SK-N-DZ (cell line): ENCODE results near the gene RNF130.

ENCODE experiments used
- DNase-seq: peaks from one replicate; pipeline ENCODE4 v3.0.0-alpha.2; 2015; ENCODE audit warnings: low spot score

RNF130 gene

GRCh38 chr5:180056153-180056552 is 15.4 kb downstream of the RNF130 start:
- no peak for DNase-seq

GRCh38 chr5:180054226-180054625 is 17.3 kb downstream of the RNF130 start:
- no peak for DNase-seq

- no peak for DNase-seq
Measured at GRCh38 chr5:180053061-180053602, 18.4 kb downstream of the RNF130 start.

GRCh38 chr5:180052211-180052818 is 19.2 kb downstream of the RNF130 start:
- DNase-seq = no peak

- DNase-seq = no peak
Measured at GRCh38 chr5:180050121-180050940, 21.2 kb downstream of the RNF130 start.

- no peak for DNase-seq
Measured at GRCh38 chr5:180049185-180049548, 22.4 kb downstream of the RNF130 start.

- no peak for DNase-seq
Measured at GRCh38 chr5:180047667-180048066, 23.9 kb downstream of the RNF130 start.

- DNase-seq = no peak
Measured at GRCh38 chr5:180046656-180047055, 24.9 kb downstream of the RNF130 start.

- DNase-seq = no peak
Measured at GRCh38 chr5:180045889-180046499, 25.6 kb downstream of the RNF130 start.

GRCh38 chr5:180043377-180043776 is 28.2 kb downstream of the RNF130 start:
- DNase-seq = no peak

- no peak for DNase-seq
Measured at GRCh38 chr5:180041301-180042274, 30.0 kb downstream of the RNF130 start.

- DNase-seq = no peak
Measured at GRCh38 chr5:180040287-180041214, 31.0 kb downstream of the RNF130 start.

GRCh38 chr5:180035206-180035931 is 36.2 kb downstream of the RNF130 start:
- no peak for DNase-seq

- no peak for DNase-seq
Measured at GRCh38 chr5:180034564-180034963, 37.0 kb downstream of the RNF130 start.

- DNase-seq = no peak
Measured at GRCh38 chr5:180027459-180028089, 44.0 kb downstream of the RNF130 start.

GRCh38 chr5:180026734-180027458 is 44.7 kb downstream of the RNF130 start:
- DNase-seq = no peak

- DNase-seq = no peak
Measured at GRCh38 chr5:180026320-180026719, 45.2 kb downstream of the RNF130 start.

- no peak for DNase-seq
Measured at GRCh38 chr5:180021900-180022299, 49.7 kb downstream of the RNF130 start.
